ENCODE data around the gene TNFRSF12A.
A peak's percentile ranks its signal among the peaks of the same experiment; 100 is the strongest.

The TNFRSF12A gene

DNA sequence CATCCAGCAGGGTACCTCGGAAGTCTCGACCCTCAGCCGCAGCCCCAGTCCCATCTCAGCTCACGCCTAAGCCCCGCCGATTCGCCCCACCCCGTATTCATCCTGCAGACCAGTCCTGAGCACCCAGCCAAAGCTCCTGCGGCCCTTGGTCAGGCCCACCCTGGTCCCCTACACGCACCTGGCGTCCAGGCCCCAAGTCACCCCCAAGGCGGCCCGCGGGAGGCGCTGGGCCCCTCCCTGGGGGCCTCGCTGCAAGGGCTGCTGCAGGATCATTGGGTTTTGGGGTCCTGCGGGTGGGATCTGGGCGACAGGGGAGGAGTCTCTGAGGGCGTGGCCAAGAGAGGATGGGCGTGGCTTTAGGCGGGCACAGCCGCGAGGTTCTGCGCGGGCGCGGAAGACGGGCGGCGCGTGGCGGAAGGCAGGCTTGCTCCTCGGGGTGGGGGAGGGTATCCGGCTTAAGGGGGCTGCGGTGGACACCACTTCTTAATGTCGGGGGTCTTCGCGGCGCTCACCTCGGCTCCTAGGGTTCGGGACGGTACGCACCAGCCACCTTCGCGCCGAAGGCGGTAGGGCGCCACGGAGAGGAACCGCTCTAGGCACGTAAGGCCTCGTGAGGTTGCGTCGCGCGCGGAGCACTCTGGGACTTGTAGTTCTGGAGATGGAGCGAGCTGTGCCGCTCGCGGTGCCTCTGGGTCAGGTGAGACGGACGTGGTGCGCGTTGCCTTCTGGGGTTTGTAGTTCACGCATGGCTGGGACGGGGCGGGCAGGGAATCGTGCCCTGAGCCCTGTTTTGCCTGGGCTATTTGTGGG is 3.7 kb downstream of the TNFRSF12A start, which contains the start of the genes HCFC1R1 and THOC6:
HCFC1R1 (minus strand) TSS at position 274 of the 810 bp plus-strand sequence; CDS start at position 273, 1 bp downstream.
THOC6 (plus strand) TSS at position 367 of the 810 bp plus-strand sequence; CDS start at position 659, 292 bp downstream.
- TF ChIP-seq CTCF (IDR thresholded peaks at IDR 0.05; ENCODE audit: low read depth, low read length, missing control alignments): no peak
- H3K4me3 ChIP-seq (ENCODE audit: low read depth, low read length): peak within 1 kb of the TSS; percentile 95
- H3K27ac ChIP-seq: peak within 1 kb of the TSS; percentile 97
- peaks cover 17% of the 10 kb centered on the region for H3K36me3 ChIP-seq (replicated peaks)
- in situ Hi-C loops (cut with HindIII; ENCODE audit: low pct_ligation_motif_present, low sequenced_read_pairs): no loop called here
- peak; percentile 96 for DNase-seq
- H3K27me3 ChIP-seq (replicated peaks): peaks cover under 1% of the 10 kb centered on the region

- in situ Hi-C loops (cut with HindIII; ENCODE audit: low pct_ligation_motif_present, low sequenced_read_pairs): no loop called here
- Histone ChIP-seq H3K27me3 (replicated peaks) (peaks cover 11% of the 10 kb centered on the region), H3K4me3 (ENCODE audit: low read depth, low read length) (no peak overlapping the region), H3K36me3 (replicated peaks) (peaks cover 17% of the 10 kb centered on the region), H3K27ac (no peak overlapping the region)
- no peak for TF ChIP-seq CTCF (IDR thresholded peaks at IDR 0.05; ENCODE audit: low read depth, low read length, missing control alignments)
- DNase-seq: no peak
These were observed 5.1 kb downstream of the TNFRSF12A start for GRCh38 chr16:3025032-3026002.

- no peak for DNase-seq
- H3K4me3 ChIP-seq (ENCODE audit: low read depth, low read length): no peak overlapping the region
- no peak for TF ChIP-seq CTCF (IDR thresholded peaks at IDR 0.05; ENCODE audit: low read depth, low read length, missing control alignments)
These were observed 5.8 kb downstream of the TNFRSF12A start for GRCh38 chr16:3026003-3026378.

DNA sequence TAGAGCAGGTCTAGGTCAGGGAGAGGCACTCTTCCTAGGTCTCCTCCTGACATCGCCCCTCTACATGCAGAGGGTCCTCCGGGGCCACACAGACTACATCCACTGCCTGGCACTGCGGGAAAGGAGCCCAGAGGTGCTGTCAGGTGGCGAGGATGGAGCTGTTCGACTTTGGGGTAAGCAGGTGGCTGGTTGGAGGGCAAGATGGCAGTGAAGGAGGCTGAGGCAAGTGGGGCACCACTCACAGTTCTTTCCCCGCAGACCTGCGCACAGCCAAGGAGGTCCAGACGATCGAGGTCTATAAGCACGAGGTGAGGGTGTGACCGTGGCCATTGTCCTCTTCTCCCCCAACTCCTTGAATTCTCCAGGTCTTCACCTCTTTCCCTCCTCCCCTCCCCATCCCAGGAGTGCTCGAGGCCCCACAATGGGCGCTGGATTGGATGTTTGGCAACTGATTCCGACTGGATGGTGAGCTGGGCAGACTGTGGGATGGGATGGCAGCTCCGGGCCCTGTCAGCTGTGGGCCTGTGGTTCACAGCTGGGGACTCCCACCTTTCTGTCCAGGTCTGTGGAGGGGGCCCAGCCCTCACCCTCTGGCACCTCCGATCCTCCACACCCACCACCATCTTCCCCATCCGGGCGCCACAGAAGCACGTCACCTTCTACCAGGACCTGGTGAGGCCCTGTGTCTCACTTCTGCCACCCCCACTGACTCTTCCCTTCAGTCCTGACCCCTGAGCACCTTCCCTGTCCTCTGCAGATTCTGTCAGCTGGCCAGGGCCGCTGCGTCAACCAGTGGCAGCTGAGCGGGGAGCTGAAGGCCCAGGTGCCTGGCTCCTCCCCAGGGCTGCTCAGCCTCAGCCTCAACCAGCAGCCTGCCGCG is 6.7 kb downstream of the TNFRSF12A start:
- Histone ChIP-seq H3K27ac (no peak overlapping the region), H3K36me3 (replicated peaks) (peaks cover 15% of the 10 kb centered on the region), H3K4me3 (ENCODE audit: low read depth, low read length) (no peak overlapping the region), H3K27me3 (replicated peaks) (peaks cover 17% of the 10 kb centered on the region)
- in situ Hi-C loops (cut with HindIII; ENCODE audit: low pct_ligation_motif_present, low sequenced_read_pairs): no loop called here
- no peak for DNase-seq
- no peak for TF ChIP-seq CTCF (IDR thresholded peaks at IDR 0.05; ENCODE audit: low read depth, low read length, missing control alignments)

More at GRCh38 chr16:3026003-3026378, 5.8 kb downstream of the TNFRSF12A start:
- Histone ChIP-seq H3K27ac (no peak overlapping the region), H3K36me3 (replicated peaks) (peaks cover 17% of the 10 kb centered on the region), H3K27me3 (replicated peaks) (peaks cover 17% of the 10 kb centered on the region)
- in situ Hi-C loops (cut with HindIII; ENCODE audit: low pct_ligation_motif_present, low sequenced_read_pairs): no loop called here

DNA sequence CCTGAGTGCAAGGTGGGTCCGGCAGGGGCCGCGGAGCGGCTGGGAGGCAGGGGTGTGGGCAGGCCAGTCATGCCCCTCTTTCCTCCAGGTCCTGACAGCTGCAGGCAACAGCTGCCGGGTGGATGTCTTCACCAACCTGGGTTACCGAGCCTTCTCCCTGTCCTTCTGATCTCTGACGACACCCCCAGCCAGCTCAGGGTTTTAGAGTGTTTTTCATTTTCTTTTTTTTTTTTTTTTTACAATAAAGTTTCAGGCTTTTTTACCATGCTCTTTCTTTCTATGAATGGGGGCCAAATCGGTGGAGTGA is 7.3 kb downstream of the TNFRSF12A start:
- H3K36me3 ChIP-seq (replicated peaks): peaks cover 13% of the 10 kb centered on the region
- H3K27ac ChIP-seq: no peak overlapping the region
- H3K4me3 ChIP-seq (ENCODE audit: low read depth, low read length): no peak overlapping the region
- TF ChIP-seq CTCF (IDR thresholded peaks at IDR 0.05; ENCODE audit: low read depth, low read length, missing control alignments): no peak
- H3K27me3 ChIP-seq (replicated peaks): peaks cover 22% of the 10 kb centered on the region
- in situ Hi-C loops (cut with HindIII; ENCODE audit: low pct_ligation_motif_present, low sequenced_read_pairs): no loop called here
- no peak for DNase-seq
